IMR-90 (cell line): Measurements from ENCODE around the gene PHF19. TPM values are rescaled to one million over a fixed set of nuclear protein-coding genes. Genes with fewer than 3 reads are reported as not detected.
A peak's percentile ranks its signal among the peaks of the same experiment; 100 is the strongest.

Experiments used
- ATAC-seq: fragments of 200-7000 bp; cut with Tn5 transposase; 2 replicates; pipeline ENCODE4 v1.9.1; 2020; ENCODE audit warnings: low read depth, mild to moderate bottlenecking, moderate library complexity
- BruUV-seq: library from RNA; stranded (reverse); fragments of 400-500 nt; replicated peaks from 2 replicates; lab custom pipeline; 2021; lab: Mats Ljungman, UMichigan
- CTCF ChIA-PET: fragments of 300-600 bp; formaldehyde crosslinking; extraction: SDS; loops from one replicate; lab custom pipeline; 2021; ENCODE audit warnings: antibody characterized with exemption; lab: Yijun Ruan, JAX
- POLR2A ChIA-PET: fragments of 300-600 bp; sonication (Branson Sonifier 250); formaldehyde crosslinking; loops from one replicate; lab custom pipeline; 2022; ENCODE audit warnings: antibody characterized with exemption; ENCODE audit not compliant: unreplicated experiment; lab: Charles Lee
- DNase-seq: peaks from one replicate; pipeline ENCODE4 v3.0.0; 2013
- H2AFZ ChIP-seq: replicated peaks from 2 replicates; pipeline ENCODE3; 2013; ENCODE audit warnings: low read length, mild to moderate bottlenecking; ENCODE audit not compliant: poor library complexity
- H2AK5ac ChIP-seq: 2 replicates; pipeline ENCODE4 v1.6.1; 2013; ENCODE audit warnings: low read depth, low read length, inconsistent platforms
- H2AK9ac ChIP-seq: replicated peaks from 2 replicates; pipeline ENCODE3; 2013; ENCODE audit warnings: mild to moderate bottlenecking, low read depth, low read length, moderate library complexity; ENCODE audit not compliant: poor library complexity
- H2BK120ac ChIP-seq: 2 replicates; pipeline ENCODE4 v1.6.1; 2013; ENCODE audit warnings: low read depth, low read length, inconsistent platforms
- H2BK15ac ChIP-seq: 3 replicates; pipeline ENCODE4 v1.6.1; 2013; ENCODE audit warnings: low read depth, low read length, inconsistent platforms
- H2BK20ac ChIP-seq: 2 replicates; pipeline ENCODE4 v1.6.1; 2013; ENCODE audit warnings: low read depth, mild to moderate bottlenecking, inconsistent platforms, low read length, moderate library complexity
- H2BK5ac ChIP-seq: 2 replicates; pipeline ENCODE4 v1.6.1; 2013; ENCODE audit warnings: mild to moderate bottlenecking, low read depth, low read length, inconsistent platforms; ENCODE audit not compliant: poor library complexity, severe bottlenecking
- H3K14ac ChIP-seq: replicated peaks from 2 replicates; pipeline ENCODE4 v1.6.1; 2013; ENCODE audit warnings: low read depth, low read length, inconsistent platforms
- H3K18ac ChIP-seq: 2 replicates; pipeline ENCODE4 v1.6.1; 2013; ENCODE audit warnings: low read depth, low read length, control low read depth
- H3K23ac ChIP-seq: 2 replicates; pipeline ENCODE4 v1.6.1; 2013; ENCODE audit warnings: low read depth, low read length, inconsistent platforms
- H3K27ac ChIP-seq: 2 replicates; pipeline ENCODE4 v1.5.1; 2013; ENCODE audit warnings: mild to moderate bottlenecking, control low read depth, low read length; ENCODE audit not compliant: insufficient read depth
- H3K27me3 ChIP-seq: 2 replicates; pipeline ENCODE4 v1.6.1; 2013; ENCODE audit warnings: low read length; ENCODE audit not compliant: control insufficient read depth, insufficient read depth
- H3K36me3 ChIP-seq: 2 replicates; pipeline ENCODE4 v1.6.1; 2013; ENCODE audit warnings: low read length, mixed read lengths; ENCODE audit not compliant: control insufficient read depth, insufficient read depth
- H3K4ac ChIP-seq: 2 replicates; pipeline ENCODE4 v1.6.1; 2013; ENCODE audit warnings: low read depth, low read length, inconsistent platforms
- H3K4me1 ChIP-seq: 2 replicates; pipeline ENCODE4 v1.6.1; 2013; ENCODE audit warnings: low read length, mixed read lengths; ENCODE audit not compliant: control insufficient read depth, insufficient read depth
- H3K4me2 ChIP-seq: 2 replicates; pipeline ENCODE4 v1.6.1; 2013; ENCODE audit warnings: low read depth, mild to moderate bottlenecking, control low read depth, low read length, moderate library complexity
- H3K4me3 ChIP-seq: 2 replicates; pipeline ENCODE4 v1.5.1; 2013; ENCODE audit warnings: low read depth, mild to moderate bottlenecking, control low read depth, low read length, moderate library complexity; ENCODE audit not compliant: insufficient read depth
- H3K56ac ChIP-seq: 2 replicates; pipeline ENCODE4 v1.6.1; 2013; ENCODE audit warnings: low read length, inconsistent platforms; ENCODE audit not compliant: insufficient read depth; ENCODE audit errors: extremely low read depth
- H3K79me1 ChIP-seq, 2 experiments: 2 replicates each; pipeline ENCODE4 v1.6.1; 2013; ENCODE audit warnings: low read length in 2 of 2, inconsistent platforms in 1 of 2, low read depth in 1 of 2
- H3K9ac ChIP-seq: 2 replicates; pipeline ENCODE4 v1.6.1; 2013; ENCODE audit warnings: low read depth, low read length, control low read depth
- H3K9me1 ChIP-seq: 2 replicates; pipeline ENCODE4 v1.6.1; 2013; ENCODE audit warnings: low read length, inconsistent platforms; ENCODE audit not compliant: insufficient read depth
- H3K9me3 ChIP-seq: 2 replicates; pipeline ENCODE4 v1.6.1; 2013; ENCODE audit warnings: low read length; ENCODE audit not compliant: control insufficient read depth, insufficient read depth
- H4K20me1 ChIP-seq: 2 replicates; pipeline ENCODE4 v1.6.1; 2013; ENCODE audit warnings: low read length, inconsistent platforms; ENCODE audit not compliant: insufficient read depth
- H4K5ac ChIP-seq: 2 replicates; pipeline ENCODE4 v1.6.1; 2013; ENCODE audit warnings: mild to moderate bottlenecking, low read depth, low read length, control low read depth
- H4K8ac ChIP-seq, 2 experiments: 2 replicates each; pipeline ENCODE4 v1.6.1; 2013; ENCODE audit warnings: low read depth in 2 of 2, low read length in 2 of 2, control low read depth in 1 of 2, inconsistent platforms in 1 of 2
- H4K91ac ChIP-seq: 2 replicates; pipeline ENCODE4 v1.6.1; 2013; ENCODE audit warnings: low read depth, low read length, inconsistent platforms; ENCODE audit not compliant: insufficient read depth
- BHLHE40 ChIP-seq: fragments of 150-350 bp; IDR thresholded peaks from 2 replicates; pipeline ENCODE4 v1.6.1; 2016; ENCODE audit warnings: mild to moderate bottlenecking, low read depth, low read length
- CEBPB ChIP-seq: IDR thresholded peaks from 2 replicates; pipeline ENCODE4 v1.6.1; 2012; ENCODE audit warnings: low read depth, low read length, improper control_type of control experiment
- CHD1 ChIP-seq: IDR thresholded peaks from 2 replicates; pipeline ENCODE4 v1.6.1; 2012; ENCODE audit warnings: low read depth, low read length, improper control_type of control experiment
- MAFK ChIP-seq: IDR thresholded peaks from 2 replicates; pipeline ENCODE4 v1.6.1; 2012; ENCODE audit warnings: low read depth, low read length, improper control_type of control experiment
- MAZ ChIP-seq: IDR thresholded peaks from 2 replicates; pipeline ENCODE4 v1.6.1; 2012; ENCODE audit warnings: low read depth, mild to moderate bottlenecking, low read length, improper control_type of control experiment, moderate library complexity, borderline replicate concordance
- NFE2L2 ChIP-seq: fragments of 150-350 bp; IDR thresholded peaks from 2 replicates; pipeline ENCODE4 v1.6.1; 2016; ENCODE audit warnings: low read depth, mild to moderate bottlenecking, low read length
- POLR2A ChIP-seq: IDR thresholded peaks from 2 replicates; pipeline ENCODE4 v1.6.1; 2012; ENCODE audit warnings: mild to moderate bottlenecking, low read depth, low read length
- RAD21 ChIP-seq: IDR thresholded peaks from 2 replicates; pipeline ENCODE4 v1.6.1; 2012; ENCODE audit warnings: low read length, improper control_type of control experiment
- RCOR1 ChIP-seq: IDR thresholded peaks from 2 replicates; pipeline ENCODE4 v1.6.1; 2012; ENCODE audit warnings: mild to moderate bottlenecking, low read length, improper control_type of control experiment; ENCODE audit not compliant: insufficient replicate concordance
- RFX5 ChIP-seq: IDR thresholded peaks from 2 replicates; pipeline ENCODE4 v1.8.0; 2012; ENCODE audit warnings: low read depth, mild to moderate bottlenecking, low read length, moderate library complexity
- SMC3 ChIP-seq: fragments of 150-350 bp; IDR thresholded peaks from 2 replicates; pipeline ENCODE4 v1.6.1; 2016; ENCODE audit warnings: low read depth, mild to moderate bottlenecking, antibody characterized with exemption, low read length, moderate library complexity
- USF2 ChIP-seq: fragments of 150-350 bp; IDR thresholded peaks from 2 replicates; pipeline ENCODE4 v1.6.1; 2017; ENCODE audit warnings: mild to moderate bottlenecking, antibody characterized with exemption, low read length, low read depth
- WGBS, 2 experiments: methylation state at CpG; one replicate each; pipeline versions ENCODE4 v1.1.5 to v1.1.7; 2013; ENCODE audit warnings: missing lambda C conversion rate in 2 of 2; ENCODE audit not compliant: insufficient read length in 1 of 2; ENCODE audit errors: extremely low coverage in 2 of 2; 5-methylcytosine and 5-hydroxymethylcytosine counted together
- dilution Hi-C: fragments of 300-500 bp; cut with HindIII; formaldehyde crosslinking; loops from one replicate; pipeline ENCODE4 v1.14.3; 2018; ENCODE audit warnings: low sequenced_read_pairs; ENCODE audit not compliant: unreplicated experiment
- in situ Hi-C: fragments of 300-500 bp; cut with MboI; formaldehyde crosslinking; loops from 3 replicates; pipeline ENCODE4 v1.14.3; 2019; ENCODE audit warnings: low sequenced_read_pairs, inconsistent platforms, mixed read lengths
- intact Hi-C: fragments of 100-400 bp; cut with micrococcal nuclease; formaldehyde crosslinking; loops from 2 replicates; pipeline ENCODE4 v1.10.0; 2022
- polyA plus RNA-seq, 3 experiments: library from polyadenylated mRNA; depleted of rRNA; stranded (reverse); fragments of >200 nt; gene quantifications; 2 replicates each; pipeline ENCODE4 v1.2.3, GENCODE V29; 2012; ENCODE audit warnings: low replicate concordance in 1 of 3
- total RNA-seq: library from RNA; depleted of rRNA; stranded (reverse); fragments of >200 nt; gene quantifications from 2 replicates; pipeline ENCODE4 v1.2.3, GENCODE V29; 2012
- TF ChIP-seq, protein P1 (sequence below): conservative IDR thresholded peaks from 2 replicates; pipeline ENCODE4 v1.5.1; 2012; ENCODE audit warnings: mild to moderate bottlenecking, low read depth, low read length, improper control_type of control experiment

Gene PHF19
- total and polyA plus RNA-seq, 2 of the 4 experiments (the other 2 are of a cell fraction), result 37.6 to 55.6 TPM

- 0 out of 2 replicates have a peak overlapping the region, but pooled peaks have one; percentile 8 for H3K4ac ChIP-seq
- CTCF ChIA-PET, result interaction anchor here (0.6 kb wide), 1 partner anchor 321 kb away, joined by 3 read pairs; no protein-coding TSS in a partner anchor
- no peaks in the 10 kb centered on the region for H3K36me3 ChIP-seq
- no peak overlapping the region for H2AFZ ChIP-seq
- no peak overlapping the region for H2BK20ac ChIP-seq
- H3K9ac ChIP-seq, result no peak overlapping the region
- no peak overlapping the region for H3K23ac ChIP-seq
- H3K9me3 ChIP-seq, result 0 out of 2 replicates have a peak, but pooled peaks cover 2% of the 10 kb centered on the region
- no peak overlapping the region for H4K5ac ChIP-seq
- no peak overlapping the region for H2BK120ac ChIP-seq
- intact Hi-C loops (no loop called here), dilution Hi-C loops (no loop called here), in situ Hi-C loops (no loop called here)
- H3K9me1 ChIP-seq, result peaks cover 14% of the 10 kb centered on the region
- H3K18ac ChIP-seq, result no peak overlapping the region
- no peak overlapping the region; a peak in 1 of 4 replicates for H4K8ac ChIP-seq
- H3K27ac ChIP-seq, result no peak overlapping the region
- WGBS, 2 experiments, result no CpG with 5 or more reads among the region's 6 CpGs
- no peak overlapping the region for H3K56ac ChIP-seq
- H3K4me1 ChIP-seq, result peaks cover 20% of the 10 kb centered on the region
- H3K79me1 ChIP-seq, result peaks cover 0 to 23% of the 10 kb centered on the region in 2 experiments; a peak in 1 of 4 replicates
- no peak overlapping the region for H2BK15ac ChIP-seq
- 0 out of 2 replicates have a peak overlapping the region, but pooled peaks have one; percentile 10 for H4K91ac ChIP-seq
- H3K14ac ChIP-seq, result 0 out of 2 replicates have a peak overlapping the region, but pooled peaks have one; percentile 5
- no peak overlapping the region for H3K4me2 ChIP-seq
- 0 out of 2 replicates have a peak overlapping the region, but pooled peaks have one; percentile 21 for H2AK5ac ChIP-seq
- BruUV-seq, result no TSS peak
- POLR2A ChIA-PET, result no interaction called here
- no peak overlapping the region for H2BK5ac ChIP-seq
- H3K27me3 ChIP-seq, result no peaks in the 10 kb centered on the region
- H3K4me3 ChIP-seq, result no peak overlapping the region
- no peak overlapping the region for H2AK9ac ChIP-seq
- no peak for ATAC-seq
- no peaks in the 10 kb centered on the region for H4K20me1 ChIP-seq
- DNase-seq, result no peak
- TF ChIP-seq CHD1 (no peak), RCOR1 (no peak), RAD21 (no peak), RFX5 (no peak), BHLHE40 (no peak), NFE2L2 (no peak), POLR2A (no peak), USF2 (no peak), SMC3 (no peak), MAZ (no peak), MAFK (no peak), CEBPB (no peak)
- TF ChIP-seq, protein P1, sequence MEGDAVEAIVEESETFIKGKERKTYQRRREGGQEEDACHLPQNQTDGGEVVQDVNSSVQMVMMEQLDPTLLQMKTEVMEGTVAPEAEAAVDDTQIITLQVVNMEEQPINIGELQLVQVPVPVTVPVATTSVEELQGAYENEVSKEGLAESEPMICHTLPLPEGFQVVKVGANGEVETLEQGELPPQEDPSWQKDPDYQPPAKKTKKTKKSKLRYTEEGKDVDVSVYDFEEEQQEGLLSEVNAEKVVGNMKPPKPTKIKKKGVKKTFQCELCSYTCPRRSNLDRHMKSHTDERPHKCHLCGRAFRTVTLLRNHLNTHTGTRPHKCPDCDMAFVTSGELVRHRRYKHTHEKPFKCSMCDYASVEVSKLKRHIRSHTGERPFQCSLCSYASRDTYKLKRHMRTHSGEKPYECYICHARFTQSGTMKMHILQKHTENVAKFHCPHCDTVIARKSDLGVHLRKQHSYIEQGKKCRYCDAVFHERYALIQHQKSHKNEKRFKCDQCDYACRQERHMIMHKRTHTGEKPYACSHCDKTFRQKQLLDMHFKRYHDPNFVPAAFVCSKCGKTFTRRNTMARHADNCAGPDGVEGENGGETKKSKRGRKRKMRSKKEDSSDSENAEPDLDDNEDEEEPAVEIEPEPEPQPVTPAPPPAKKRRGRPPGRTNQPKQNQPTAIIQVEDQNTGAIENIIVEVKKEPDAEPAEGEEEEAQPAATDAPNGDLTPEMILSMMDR, result no peak
Observed at GRCh38 chr9:120919843-120920805, 43.1 kb upstream of the PHF19 start.
